ENCODE results near the gene CRABP2.

GRCh38 chr1:156656806-156657740, 48.3 kb downstream of the CRABP2 start:
- TF ChIP-seq CTCF (IDR thresholded peaks at IDR 0.05; ENCODE audit: extremely low read depth in 1 of 2, insufficient read depth in 1 of 2, low read depth in 1 of 2, low read length in 2 of 2) (peak; percentile 95 to 100), POLR2AphosphoS5 (IDR thresholded peaks at IDR 0.05; ENCODE audit: insufficient read depth, low read depth, low read length) (no peak), POLR2A (IDR thresholded peaks at IDR 0.05; ENCODE audit: low read depth, low read length) (no peak), MAX (IDR thresholded peaks at IDR 0.05; ENCODE audit: insufficient read depth, insufficient read length) (no peak), FOS (IDR thresholded peaks at IDR 0.05; ENCODE audit: borderline replicate concordance, insufficient read depth, low read length) (no peak), MYC (IDR thresholded peaks at IDR 0.05; ENCODE audit: low read depth, low read length) (no peak)

Measured in endothelial cell of umbilical vein (primary cell).